IMR-90 (cell line): ENCODE measurements around the gene STX4.

Experiments
- MAFK ChIP-seq: IDR thresholded peaks from 2 replicates; pipeline ENCODE4 v1.6.1; 2012; ENCODE audit warnings: low read depth, low read length, improper control_type of control experiment
- POLR2A ChIP-seq: IDR thresholded peaks from 2 replicates; pipeline ENCODE4 v1.6.1; 2012; ENCODE audit warnings: mild to moderate bottlenecking, low read depth, low read length
- TF ChIP-seq, protein P1 (sequence below): conservative IDR thresholded peaks from 2 replicates; pipeline ENCODE4 v1.5.1; 2012; ENCODE audit warnings: mild to moderate bottlenecking, low read depth, low read length, improper control_type of control experiment

DNA sequence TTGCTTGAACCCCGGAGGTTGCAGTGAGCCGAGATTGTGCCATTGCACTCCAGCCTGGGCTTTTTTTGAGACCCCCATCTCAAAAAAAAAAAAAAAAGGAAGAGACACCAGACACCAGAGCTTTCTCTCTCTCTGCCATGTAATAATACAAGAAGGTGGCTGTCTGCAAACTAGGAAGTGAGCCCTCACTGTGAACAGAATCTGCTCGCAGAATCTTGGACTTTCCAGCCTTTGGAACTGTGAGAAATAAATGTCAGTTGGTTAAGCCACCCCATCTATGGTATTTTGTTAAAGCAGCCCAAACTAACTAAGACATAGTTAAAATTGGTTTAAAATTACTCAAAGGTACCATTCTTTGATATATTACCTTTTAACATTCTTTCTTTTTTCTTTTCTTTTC, 12.8 kb upstream of the STX4 start:
- TF ChIP-seq, protein P1, sequence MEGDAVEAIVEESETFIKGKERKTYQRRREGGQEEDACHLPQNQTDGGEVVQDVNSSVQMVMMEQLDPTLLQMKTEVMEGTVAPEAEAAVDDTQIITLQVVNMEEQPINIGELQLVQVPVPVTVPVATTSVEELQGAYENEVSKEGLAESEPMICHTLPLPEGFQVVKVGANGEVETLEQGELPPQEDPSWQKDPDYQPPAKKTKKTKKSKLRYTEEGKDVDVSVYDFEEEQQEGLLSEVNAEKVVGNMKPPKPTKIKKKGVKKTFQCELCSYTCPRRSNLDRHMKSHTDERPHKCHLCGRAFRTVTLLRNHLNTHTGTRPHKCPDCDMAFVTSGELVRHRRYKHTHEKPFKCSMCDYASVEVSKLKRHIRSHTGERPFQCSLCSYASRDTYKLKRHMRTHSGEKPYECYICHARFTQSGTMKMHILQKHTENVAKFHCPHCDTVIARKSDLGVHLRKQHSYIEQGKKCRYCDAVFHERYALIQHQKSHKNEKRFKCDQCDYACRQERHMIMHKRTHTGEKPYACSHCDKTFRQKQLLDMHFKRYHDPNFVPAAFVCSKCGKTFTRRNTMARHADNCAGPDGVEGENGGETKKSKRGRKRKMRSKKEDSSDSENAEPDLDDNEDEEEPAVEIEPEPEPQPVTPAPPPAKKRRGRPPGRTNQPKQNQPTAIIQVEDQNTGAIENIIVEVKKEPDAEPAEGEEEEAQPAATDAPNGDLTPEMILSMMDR = no peak
- no peak for TF ChIP-seq POLR2A
- no peak for TF ChIP-seq MAFK
